Neural crest cell (in vitro differentiated cells): ENCODE data around the gene SLC6A12. TPM values are rescaled to one million over a fixed set of nuclear protein-coding genes. Genes with fewer than 3 reads are reported as not detected.

Experiments used
- DNase-seq: peaks from one replicate; pipeline ENCODE4 v3.0.0; 2021; ENCODE audit warnings: low read depth, mixed read lengths, low spot score
- H3K27ac Mint-ChIP-seq: one replicate; pipeline ENCODE4 v1.8.0; 2021; ENCODE audit warnings: mild to moderate bottlenecking, mixed read lengths; ENCODE audit not compliant: unreplicated experiment
- H3K27me3 Mint-ChIP-seq: 2 replicates; pipeline ENCODE4 v1.8.0; 2021; ENCODE audit warnings: low read depth, mild to moderate bottlenecking, mixed read lengths
- H3K36me3 Mint-ChIP-seq: 2 replicates; pipeline ENCODE4 v1.8.0; 2021; ENCODE audit warnings: low read depth, mild to moderate bottlenecking, mixed read lengths
- H3K4me1 Mint-ChIP-seq: 2 replicates; pipeline ENCODE4 v1.8.0; 2021; ENCODE audit warnings: mixed read lengths
- H3K4me3 Mint-ChIP-seq: one replicate; pipeline ENCODE4 v1.8.0; 2021; ENCODE audit warnings: mild to moderate bottlenecking, mixed read lengths
- H3K9me3 Mint-ChIP-seq: 2 replicates; pipeline ENCODE4 v1.8.0; 2021; ENCODE audit warnings: mixed read lengths
- CTCF ChIP-seq: fragments of 200-600 bp; sonication (generic); conservative IDR thresholded peaks from 2 replicates; pipeline ENCODE4 v1.5.0; 2021; ENCODE audit warnings: antibody characterized with exemption, mild to moderate bottlenecking
- total RNA-seq: library from RNA; stranded (reverse); gene quantifications from 2 replicates; pipeline ENCODE4 v1.2.1, GENCODE V29; 2021

Gene SLC6A12
- total RNA-seq, 1 donor from 2014 or later = 0.47 TPM

GRCh38 chr12:163406-163986, 50.5 kb downstream of the SLC6A12 start:
- Mint-ChIP-seq H3K36me3 (no peaks in the 10 kb centered on the region), H3K27ac (no peak overlapping the region), H3K9me3 (no peaks in the 10 kb centered on the region), H3K4me1 (peaks cover 33% of the 10 kb centered on the region), H3K4me3 (no peak overlapping the region), H3K27me3 (peaks cover 7% of the 10 kb centered on the region)
- no peak for DNase-seq
- TF ChIP-seq CTCF = no peak

- Mint-ChIP-seq H3K27ac (no peak overlapping the region), H3K9me3 (no peaks in the 10 kb centered on the region), H3K4me3 (no peak overlapping the region), H3K27me3 (peaks cover 7% of the 10 kb centered on the region), H3K4me1 (peaks cover 27% of the 10 kb centered on the region), H3K36me3 (no peaks in the 10 kb centered on the region)
- TF ChIP-seq CTCF = no peak
- no peak for DNase-seq
These were observed 51.3 kb downstream of the SLC6A12 start for GRCh38 chr12:162467-163307.

- Mint-ChIP-seq H3K4me1 (peaks cover 23% of the 10 kb centered on the region), H3K36me3 (no peaks in the 10 kb centered on the region), H3K4me3 (no peak overlapping the region), H3K27ac (no peak overlapping the region), H3K27me3 (peaks cover 7% of the 10 kb centered on the region), H3K9me3 (no peaks in the 10 kb centered on the region)
- no peak for TF ChIP-seq CTCF
- DNase-seq = no peak
These were observed 52.1 kb downstream of the SLC6A12 start for GRCh38 chr12:161823-162222.

- no peaks in the 10 kb centered on the region for H3K9me3 Mint-ChIP-seq
- no peak for TF ChIP-seq CTCF
- no peak overlapping the region for H3K4me3 Mint-ChIP-seq
- no peaks in the 10 kb centered on the region for H3K36me3 Mint-ChIP-seq
- peaks cover 19% of the 10 kb centered on the region for H3K4me1 Mint-ChIP-seq
- peaks cover 7% of the 10 kb centered on the region for H3K27me3 Mint-ChIP-seq
- H3K27ac Mint-ChIP-seq = no peak overlapping the region
- DNase-seq = no peak
These were observed 53.1 kb downstream of the SLC6A12 start for GRCh38 chr12:160858-161257.

- DNase-seq = no peak
- no peak overlapping the region for H3K4me3 Mint-ChIP-seq
- H3K36me3 Mint-ChIP-seq = no peaks in the 10 kb centered on the region
- no peak overlapping the region for H3K27ac Mint-ChIP-seq
- no peak for TF ChIP-seq CTCF
- no peaks in the 10 kb centered on the region for H3K9me3 Mint-ChIP-seq
- H3K4me1 Mint-ChIP-seq = peaks cover 13% of the 10 kb centered on the region
- H3K27me3 Mint-ChIP-seq = peaks cover 7% of the 10 kb centered on the region
These were observed 54.7 kb downstream of the SLC6A12 start for GRCh38 chr12:159156-159782.
